HK-2 (cell line): ENCODE results near the gene PLD5.
"Not testable (repeated sequence)": the region's sequence is repeated elsewhere in the genome, so short reads cannot be mapped to it uniquely, and the experiment has no call there.

Experiments used
- DNase-seq: peaks from one replicate; pipeline ENCODE4 v3.0.0-alpha.2; 2018; ENCODE audit not compliant: unreplicated experiment

PLD5 gene

DNA sequence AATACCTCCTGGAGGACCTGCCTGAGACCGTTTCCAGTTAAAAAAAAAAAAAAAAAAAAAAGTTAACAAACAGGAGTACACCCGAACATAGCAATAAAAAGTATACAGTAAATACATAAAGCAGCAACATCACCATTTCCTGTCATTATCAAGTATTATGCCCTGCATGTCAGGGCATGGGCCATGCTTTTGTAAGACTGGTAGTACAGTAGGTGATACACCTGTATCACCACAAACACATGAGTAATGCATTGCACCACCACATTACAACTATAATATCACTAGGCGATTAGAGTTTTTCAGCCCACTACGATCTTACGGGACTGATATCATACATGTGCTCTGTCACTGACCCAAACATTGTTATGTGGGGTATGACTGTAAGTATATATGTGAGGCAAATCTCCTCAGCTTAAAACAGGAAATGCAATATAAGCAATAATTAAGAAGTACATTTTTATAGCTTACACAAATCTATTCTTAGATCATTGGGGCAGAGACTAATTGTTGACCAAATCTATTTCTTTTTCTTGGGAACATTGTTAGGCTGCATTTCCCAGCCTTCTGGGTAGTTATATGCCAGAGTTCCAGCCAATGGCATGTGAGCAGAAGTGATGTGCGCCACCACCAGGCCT is 98.1 kb downstream of the PLD5 start:
- no peak for DNase-seq

DNA sequence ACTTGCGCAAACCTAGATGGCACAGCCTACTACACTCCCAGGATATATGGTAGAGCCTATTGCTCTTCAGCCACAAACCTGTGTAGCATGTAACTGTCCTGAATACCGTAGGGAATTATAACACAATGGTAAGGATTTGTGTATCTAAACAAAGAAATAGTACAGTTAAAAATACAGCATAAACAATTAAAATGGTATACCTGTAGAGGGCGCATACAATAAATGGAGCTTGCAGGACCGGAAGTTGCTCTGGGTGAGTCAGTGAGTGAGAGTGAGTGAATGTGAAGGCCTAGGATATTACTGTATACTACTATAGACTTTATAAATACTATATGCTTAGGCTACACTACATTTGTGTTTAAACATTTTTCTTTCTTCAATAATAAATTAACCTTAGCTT is 99.3 kb downstream of the PLD5 start:
- DNase-seq, result no peak

DNA sequence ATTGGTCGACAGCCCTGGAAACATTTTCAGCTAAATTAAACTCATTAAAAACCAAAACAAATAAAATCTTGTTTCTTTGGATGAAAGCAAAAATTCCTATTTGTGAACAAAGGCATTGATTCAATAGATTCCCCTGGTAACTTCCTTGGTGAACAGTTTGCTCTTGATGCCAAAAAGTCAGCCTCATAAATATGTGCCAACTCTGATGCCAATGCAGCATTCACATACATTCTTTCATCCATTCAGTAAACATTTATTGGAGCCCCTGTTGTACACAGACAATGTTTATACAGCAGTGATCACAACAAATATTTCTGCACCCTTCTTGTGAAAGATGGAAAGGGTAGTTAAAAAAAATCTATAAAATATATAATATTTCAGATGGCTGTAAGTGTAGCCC is 107.8 kb downstream of the PLD5 start:
- no peak for DNase-seq

GRCh38 chr1:242412921-242413320 is 111.6 kb downstream of the PLD5 start:
- DNase-seq, result no peak

DNA sequence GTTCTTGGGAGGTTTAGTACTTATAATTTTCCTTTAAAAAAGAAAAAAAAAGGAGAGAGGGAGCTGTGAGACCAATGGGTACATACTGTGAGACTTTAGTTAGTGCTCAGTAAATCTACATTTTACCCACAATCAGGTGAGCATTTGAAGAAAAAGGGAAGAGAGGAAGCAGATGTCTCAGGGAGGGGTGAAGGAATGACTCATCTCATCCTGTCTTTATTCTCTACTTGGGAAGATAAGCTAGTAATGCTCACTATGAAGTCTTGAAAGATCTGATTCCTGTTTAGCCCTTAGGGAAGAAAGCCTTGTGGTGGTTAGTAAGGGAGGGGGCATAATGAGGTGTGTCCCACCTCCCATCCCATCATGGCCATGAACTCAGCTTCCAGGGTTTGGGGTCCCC is 112.6 kb downstream of the PLD5 start:
- DNase-seq, result no peak

DNA sequence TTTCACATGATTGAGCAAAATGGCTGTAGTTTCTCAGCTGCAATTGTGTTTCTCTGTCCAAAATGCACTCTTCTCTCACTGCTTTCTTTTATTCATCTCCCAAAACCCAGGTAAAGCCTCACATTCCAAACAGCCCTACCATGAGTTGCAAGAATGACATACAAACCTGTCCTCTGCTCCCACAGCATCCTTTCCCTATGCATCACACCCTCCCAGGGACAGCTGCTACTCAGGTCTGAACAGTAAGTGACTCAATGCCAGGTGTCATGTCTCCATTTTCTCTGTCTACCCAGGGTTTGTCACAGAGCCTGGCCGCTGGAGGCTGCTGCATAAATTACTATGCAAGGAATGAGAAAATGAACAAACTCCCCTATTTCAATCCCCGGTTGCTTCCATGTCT is 118.5 kb downstream of the PLD5 start:
- DNase-seq, result no peak

DNA sequence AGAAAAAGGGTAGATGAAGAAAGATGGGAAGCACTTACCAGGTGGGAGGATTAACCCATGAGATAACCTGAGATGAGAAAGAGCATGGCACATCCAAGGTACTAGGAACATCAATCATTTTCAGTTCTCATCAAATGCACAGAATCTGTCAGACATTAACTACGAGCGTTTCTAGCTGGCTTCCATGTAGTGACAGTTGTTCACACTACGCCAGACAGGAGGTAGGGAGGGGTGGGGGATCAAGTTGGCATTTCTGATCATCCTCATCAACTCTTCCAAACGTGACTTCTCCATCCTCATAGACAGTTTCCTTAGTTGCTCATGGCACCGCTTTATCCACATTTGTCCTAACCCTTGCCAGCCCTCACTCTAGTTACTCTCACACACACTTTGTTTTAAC is 120.2 kb downstream of the PLD5 start:
- DNase-seq, result no peak

DNA sequence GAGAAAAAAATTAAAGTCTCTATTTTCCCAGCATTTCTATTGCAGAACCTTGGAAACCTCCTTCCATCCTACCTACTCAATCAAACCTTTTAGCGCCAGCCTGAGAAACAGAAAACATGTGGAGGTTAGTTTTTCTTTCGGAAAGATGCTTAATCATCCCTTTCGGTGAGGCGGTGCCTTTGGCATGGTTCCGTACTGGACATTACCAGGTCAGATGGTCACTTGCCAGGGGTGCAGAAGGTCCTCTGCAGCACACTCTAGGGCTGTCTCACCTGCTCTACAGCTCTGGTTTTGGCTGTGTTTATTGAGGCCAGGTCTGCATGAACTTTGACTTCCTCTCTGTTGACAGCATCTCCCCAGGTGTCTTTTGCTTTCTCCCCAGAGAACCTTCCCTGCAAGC is 121.5 kb downstream of the PLD5 start:
- no peak for DNase-seq

GRCh38 chr1:242401937-242402336 is 122.6 kb downstream of the PLD5 start:
- no peak for DNase-seq

DNA sequence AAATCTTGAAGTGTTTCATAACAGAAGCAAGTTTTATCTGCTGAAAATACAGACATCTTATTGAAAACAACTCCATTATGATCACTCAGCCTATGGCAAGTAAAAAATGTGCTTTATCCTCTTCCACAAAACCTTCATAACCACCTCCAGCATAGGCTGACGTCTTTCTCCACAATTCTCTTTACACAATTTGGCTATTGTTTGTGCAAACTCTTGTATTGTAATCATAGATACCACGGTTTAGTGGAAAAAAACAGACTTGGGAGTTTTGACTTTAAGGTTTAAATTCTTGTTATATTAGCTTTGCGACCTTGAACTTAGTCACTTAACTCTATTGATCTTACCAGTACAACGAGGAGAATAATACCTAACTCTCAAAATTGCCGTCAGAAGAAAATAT is 126.1 kb downstream of the PLD5 start:
- no peak for DNase-seq

- no peak for DNase-seq
These were observed 132.6 kb downstream of the PLD5 start for GRCh38 chr1:242391896-242392295.

GRCh38 chr1:242376121-242376520 is 148.4 kb downstream of the PLD5 start:
- DNase-seq, result not testable (repeated sequence)

DNA sequence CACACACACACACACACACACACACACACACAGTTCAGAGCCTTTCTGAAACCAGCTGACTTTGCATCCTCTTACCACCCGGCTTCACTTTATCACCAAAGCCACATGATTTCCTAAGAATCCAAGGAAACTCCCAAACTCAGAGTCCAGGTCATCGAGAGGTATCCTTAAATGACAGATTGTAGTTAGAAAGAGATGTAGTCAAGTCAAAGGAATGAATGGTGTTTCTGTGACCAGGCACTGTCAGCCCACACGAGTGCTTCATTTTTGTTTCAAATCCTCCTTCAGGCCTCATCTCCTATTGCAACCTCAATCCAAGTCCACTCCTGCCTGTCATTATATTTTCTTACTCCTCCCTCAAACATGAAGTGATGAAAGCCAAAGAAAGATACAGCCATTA is 174.1 kb downstream of the PLD5 start:
- DNase-seq, result not testable (repeated sequence)

GRCh38 chr1:242349636-242350035 is 174.9 kb downstream of the PLD5 start:
- DNase-seq, result no peak

DNA sequence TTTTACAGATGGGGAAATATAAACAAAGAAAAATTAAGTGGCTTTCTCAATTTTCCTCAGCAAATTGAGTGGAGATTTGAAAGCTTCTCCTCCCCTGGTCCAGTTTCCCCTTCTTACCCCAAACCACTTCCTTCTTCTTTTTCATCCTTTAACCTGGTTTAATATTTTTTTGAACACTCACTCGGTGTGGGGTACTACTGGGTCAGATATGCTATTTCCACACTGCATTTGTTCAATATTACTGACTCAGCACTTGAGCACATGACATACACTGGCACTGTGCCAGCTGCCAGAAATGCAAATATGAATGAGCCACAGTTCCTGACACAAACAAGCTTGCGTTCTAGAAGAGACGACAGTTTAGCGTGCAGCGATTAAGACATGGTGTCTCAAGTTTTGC is 193.6 kb downstream of the PLD5 start:
- not testable (repeated sequence) for DNase-seq

DNA sequence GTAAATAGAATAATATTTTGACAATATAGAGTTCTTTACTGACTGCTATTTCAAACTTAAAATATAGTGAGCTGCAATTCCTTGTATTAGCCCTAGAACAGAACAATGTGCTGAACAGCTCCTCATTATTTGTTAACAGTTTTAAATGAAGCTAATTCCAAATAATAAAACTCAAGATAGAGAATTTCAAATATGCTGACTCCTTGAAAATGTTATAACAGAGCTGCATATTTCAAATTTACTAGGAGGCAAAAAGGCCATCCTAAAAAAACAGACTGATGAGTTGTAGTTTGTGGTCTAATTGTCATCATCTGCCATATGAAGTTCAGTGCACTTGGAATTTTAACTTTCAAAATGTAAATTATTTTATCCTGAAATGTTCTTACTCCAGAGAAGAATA is 197.1 kb downstream of the PLD5 start:
- DNase-seq, result not testable (repeated sequence)

- DNase-seq, result not testable (repeated sequence)
These were observed 202.5 kb downstream of the PLD5 start for GRCh38 chr1:242321981-242322380.

- DNase-seq, result no peak
These were observed 206.4 kb downstream of the PLD5 start for GRCh38 chr1:242318140-242318539.

DNA sequence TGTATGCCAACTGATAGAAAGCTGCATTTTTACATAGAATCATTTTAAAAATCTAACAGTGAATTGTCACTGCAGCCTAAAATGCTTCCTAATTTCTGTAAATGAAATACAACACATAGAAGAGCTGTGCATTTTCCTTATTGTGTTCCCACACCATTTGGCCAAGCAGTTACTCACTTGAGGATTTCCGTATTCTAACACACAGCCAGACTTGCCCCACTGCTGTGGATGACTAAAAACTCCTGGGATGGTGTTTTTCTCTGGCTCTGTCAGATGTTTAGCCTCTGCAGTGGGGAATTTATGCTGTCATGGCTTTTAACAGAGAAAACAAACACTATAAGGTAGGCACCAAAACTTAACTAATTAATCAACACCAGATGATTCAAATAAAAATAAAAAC is 209.6 kb downstream of the PLD5 start:
- not testable (repeated sequence) for DNase-seq

DNA sequence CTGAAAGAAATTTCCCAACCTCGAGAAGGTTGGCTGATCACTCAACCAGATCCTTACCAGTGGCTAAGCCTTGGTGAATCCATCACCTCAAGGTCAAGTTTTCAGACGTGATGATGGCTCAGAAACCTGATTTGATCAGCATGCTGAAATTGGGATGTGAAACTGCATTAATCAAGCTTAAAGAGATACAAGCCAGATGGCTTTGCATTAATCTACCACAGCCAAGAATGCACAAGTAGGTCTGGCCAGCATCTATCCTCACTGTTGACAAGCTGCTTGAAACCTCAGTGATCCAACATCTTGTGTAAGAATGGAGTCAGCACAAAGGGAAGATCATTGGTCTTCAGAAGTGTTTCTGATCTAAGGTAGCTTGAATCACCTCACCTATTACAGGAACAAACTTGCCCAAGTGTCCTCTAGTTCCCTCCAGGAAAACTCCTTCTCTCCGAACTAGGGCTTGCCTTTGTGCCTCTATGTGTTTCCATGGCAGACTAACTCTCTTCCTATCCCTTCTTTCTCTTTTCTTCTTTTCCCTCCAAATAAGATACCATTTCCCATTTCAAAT is 210.3 kb downstream of the PLD5 start:
- DNase-seq, result not testable (repeated sequence)

DNA sequence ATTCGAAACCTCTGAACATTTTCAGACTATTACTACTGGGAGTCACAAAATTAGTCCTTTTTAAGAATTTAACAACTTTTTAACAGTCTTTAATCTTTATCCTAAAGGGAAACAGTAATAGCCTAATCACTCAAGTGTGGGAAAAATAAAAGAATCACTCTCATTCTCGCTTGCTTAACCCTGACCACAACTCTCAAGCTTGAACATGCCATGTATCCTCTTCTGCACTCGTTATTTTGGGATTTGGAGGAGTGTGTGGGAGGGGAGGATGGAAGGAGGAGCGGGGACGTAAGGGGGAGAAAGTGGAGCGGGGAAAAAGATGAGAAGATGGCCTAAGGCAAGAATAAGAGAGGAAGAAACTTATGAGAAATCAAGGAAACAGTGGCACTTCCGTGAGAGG is 215.8 kb downstream of the PLD5 start:
- DNase-seq, result not testable (repeated sequence)

DNA sequence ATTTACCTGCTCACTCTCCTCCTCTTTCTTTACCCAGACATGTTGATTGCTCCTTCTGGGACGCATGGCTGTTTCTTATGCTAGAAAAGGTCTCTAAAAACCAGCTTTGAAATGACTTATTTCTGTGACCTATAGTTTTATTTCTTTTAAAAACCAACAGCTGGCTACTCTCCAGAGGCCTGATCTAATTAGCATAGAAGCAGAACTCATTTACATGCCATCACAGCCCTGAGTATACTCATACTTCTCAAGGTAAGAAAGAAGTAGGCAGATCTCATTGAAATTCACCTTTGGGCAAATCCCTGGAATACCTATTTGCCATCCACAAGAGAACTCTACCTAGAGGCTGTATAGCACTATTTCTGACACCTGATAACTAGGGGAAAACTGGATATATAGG is 230.7 kb downstream of the PLD5 start:
- not testable (repeated sequence) for DNase-seq

- not testable (repeated sequence) for DNase-seq
These were observed 236.4 kb downstream of the PLD5 start for GRCh38 chr1:242288067-242288466.
